ENCODE results near the gene SLC9A3. TPM values are rescaled to one million over a fixed set of nuclear protein-coding genes. Genes with fewer than 3 reads are reported as not detected.

SLC9A3 gene
- total RNA-seq, 2 experiments from 2014 or later: 2.3 to 2.5 TPM

- intact Hi-C loops (cut with DNase I, micrococcal nuclease): loop anchor here (1.0 to 5.0 kb wide), 2 partner anchors 8 to 423 kb away; no protein-coding TSS in a partner anchor
- ATAC-seq (ENCODE audit: poor library complexity): peak; percentile 99
- Mint-ChIP-seq H3K27me3 (no peaks in the 10 kb centered on the region), H3K9me3 (no peaks in the 10 kb centered on the region), H3K36me3 (ENCODE audit: low read depth) (peaks cover 52% of the 10 kb centered on the region), H3K4me3 (peak overlapping the region; percentile 69), H3K4me1 (ENCODE audit: low read depth) (peaks cover 11% of the 10 kb centered on the region), H3K27ac (peak overlapping the region; percentile 94)
- TF ChIP-seq CTCF (IDR thresholded peaks at IDR 0.05): no peak
- Histone ChIP-seq H3K36me3 (ENCODE audit: insufficient read depth, low read length) (peaks cover 39% of the 10 kb centered on the region), H3K27ac (ENCODE audit: low read depth in 1 of 2, low read length in 2 of 2) (peak overlapping the region; percentile 55 to 65), H3K4me3 (ENCODE audit: low read length) (no peak overlapping the region), H3K4me1 (ENCODE audit: insufficient read depth, low read length) (peaks cover 16% of the 10 kb centered on the region), H3K9me3 (ENCODE audit: control insufficient read depth in 1 of 2, insufficient read depth in 1 of 2, low read length in 2 of 2) (no peaks in the 10 kb centered on the region), H3K27me3 (ENCODE audit: control insufficient read depth in 1 of 2, insufficient read depth in 2 of 2, low read length in 2 of 2) (no peaks in the 10 kb centered on the region)
- ChIA-PET CTCF (interaction anchor here (2.4 kb wide), 1 partner anchor 17 kb away, joined by 8 read pairs; no protein-coding TSS in a partner anchor), POLR2A (interaction anchor here (0.8 to 1.4 kb wide), 4 partner anchors 9 to 246 kb away, joined by 3 to 22 read pairs (median 5); partner anchors contain the start of genes CCDC127 and SDHA)
- DNase-seq: peak; percentile 57 to 97 (median 74)
These were observed 60.3 kb downstream of the SLC9A3 start for GRCh38 chr5:463952-464351.

GRCh38 chr5:463301-463700 is 60.9 kb downstream of the SLC9A3 start:
- H3K36me3 Mint-ChIP-seq (ENCODE audit: low read depth): peaks cover 59% of the 10 kb centered on the region
- H3K27me3 Mint-ChIP-seq: no peaks in the 10 kb centered on the region
- ChIA-PET CTCF (interaction anchor here (2.4 kb wide), 1 partner anchor 17 kb away, joined by 8 read pairs; no protein-coding TSS in a partner anchor), POLR2A (interaction anchor here (0.8 to 1.4 kb wide), 4 partner anchors 10 to 245 kb away, joined by 3 to 22 read pairs (median 5); partner anchors contain the start of genes CCDC127 and SDHA)
- H3K4me1 Mint-ChIP-seq (ENCODE audit: low read depth): peaks cover 11% of the 10 kb centered on the region
- DNase-seq: peak in 2 of 14 experiments; percentile 1 to 17
- Histone ChIP-seq H3K27me3 (ENCODE audit: control insufficient read depth in 1 of 2, insufficient read depth in 2 of 2, low read length in 2 of 2) (no peaks in the 10 kb centered on the region), H3K36me3 (ENCODE audit: insufficient read depth, low read length) (peaks cover 46% of the 10 kb centered on the region), H3K4me1 (ENCODE audit: insufficient read depth, low read length) (peaks cover 20% of the 10 kb centered on the region), H3K27ac (ENCODE audit: low read depth in 1 of 2, low read length in 2 of 2) (peak overlapping the region; percentile 55 to 65), H3K9me3 (ENCODE audit: control insufficient read depth in 1 of 2, insufficient read depth in 1 of 2, low read length in 2 of 2) (no peaks in the 10 kb centered on the region), H3K4me3 (ENCODE audit: low read length) (no peak overlapping the region)
- ATAC-seq (ENCODE audit: poor library complexity): no peak
- no peak for TF ChIP-seq CTCF (IDR thresholded peaks at IDR 0.05)
- H3K4me3 Mint-ChIP-seq: no peak overlapping the region
- intact Hi-C loops (cut with DNase I, micrococcal nuclease): loop anchor here in 1 of 2 experiments (5.0 kb wide), 1 partner anchor 424 kb away; no protein-coding TSS in a partner anchor
- H3K27ac Mint-ChIP-seq: peak overlapping the region; percentile 94
- no peaks in the 10 kb centered on the region for H3K9me3 Mint-ChIP-seq

GRCh38 chr5:462051-462481 is 62.2 kb downstream of the SLC9A3 start:
- H3K36me3 Mint-ChIP-seq (ENCODE audit: low read depth): peaks cover 68% of the 10 kb centered on the region
- H3K4me3 ChIP-seq (ENCODE audit: low read length): no peak overlapping the region
- peaks cover 11% of the 10 kb centered on the region for H3K4me1 Mint-ChIP-seq (ENCODE audit: low read depth)
- H3K4me1 ChIP-seq (ENCODE audit: insufficient read depth, low read length): peaks cover 20% of the 10 kb centered on the region
- no peak overlapping the region for H3K27ac ChIP-seq (ENCODE audit: low read depth in 1 of 2, low read length in 2 of 2)
- CTCF ChIA-PET: interaction anchor here (1.0 kb wide), 1 partner anchor 15 kb away, joined by 3 read pairs; no protein-coding TSS in a partner anchor
- peak overlapping the region; percentile 94 for H3K27ac Mint-ChIP-seq
- no peak for TF ChIP-seq CTCF (IDR thresholded peaks at IDR 0.05)
- H3K27me3 ChIP-seq (ENCODE audit: control insufficient read depth in 1 of 2, insufficient read depth in 2 of 2, low read length in 2 of 2): no peaks in the 10 kb centered on the region
- peak in 1 of 14 experiments; percentile 32 for DNase-seq
- peaks cover 57% of the 10 kb centered on the region for H3K36me3 ChIP-seq (ENCODE audit: insufficient read depth, low read length)
- no peak overlapping the region for H3K4me3 Mint-ChIP-seq
- intact Hi-C loops (cut with DNase I, micrococcal nuclease): loop anchor here in 1 of 2 experiments (5.0 kb wide), 1 partner anchor 425 kb away; no protein-coding TSS in a partner anchor
- H3K9me3 Mint-ChIP-seq: no peaks in the 10 kb centered on the region
- H3K9me3 ChIP-seq (ENCODE audit: control insufficient read depth in 1 of 2, insufficient read depth in 1 of 2, low read length in 2 of 2): no peaks in the 10 kb centered on the region
- H3K27me3 Mint-ChIP-seq: no peaks in the 10 kb centered on the region
- POLR2A ChIA-PET: no interaction called here
- ATAC-seq (ENCODE audit: poor library complexity): no peak
